HCT116 (cell line): Measurements from ENCODE around the gene RNF39. TPM values are rescaled to one million over a fixed set of nuclear protein-coding genes. Genes with fewer than 3 reads are reported as not detected.

Experiments used
- ATAC-seq: fragments of 200-7000 bp; cut with Tn5 transposase; 2 replicates; pipeline ENCODE4 v1.9.1; 2020; ENCODE audit warnings: mild to moderate bottlenecking, moderate library complexity
- BruUV-seq: library from RNA; stranded (reverse); fragments of 400-500 nt; replicated peaks from 2 replicates; lab custom pipeline; 2021; lab: Mats Ljungman, UMichigan
- CTCF ChIA-PET: fragments of 300-600 bp; sonication (Branson Sonifier 250); formaldehyde crosslinking; loops from one replicate; lab custom pipeline; 2021; ENCODE audit warnings: antibody characterized with exemption; lab: Charles Lee
- POLR2A ChIA-PET: fragments of 300-600, 350-600 bp; sonication (Branson Sonifier 250); formaldehyde crosslinking; loops from one replicate; lab custom pipeline; 2021; ENCODE audit warnings: antibody characterized with exemption; lab: Charles Lee
- RAD21 ChIA-PET, 2 experiments: fragments of 300-600 bp; sonication (Branson Sonifier 250); formaldehyde crosslinking; loops; one replicate each; lab custom pipeline; 2023; ENCODE audit warnings: low total read pairs in 2 of 2; ENCODE audit not compliant: uncharacterized antibody in 2 of 2, unreplicated experiment in 2 of 2, low non-redundant PET in 1 of 2; lab: Charles Lee
- DNase-seq: peaks from one replicate; pipeline ENCODE4 v3.0.0-alpha.2; 2010; ENCODE audit warnings: low read depth, low spot score
- H2AFZ ChIP-seq: fragments of 200-600 bp; shearing (Covaris generic), sonication (generic); 2 replicates; pipeline ENCODE4 v1.6.1; 2017; ENCODE audit warnings: low read depth, mixed run types, mixed read lengths, antibody characterized with exemption, low read length; ENCODE audit not compliant: poor library complexity, severe bottlenecking
- H3K27ac ChIP-seq: 2 replicates; pipeline ENCODE4 v1.5.1; 2012; ENCODE audit warnings: low read depth, low read length
- H3K27me3 ChIP-seq: fragments of 200-600 bp; sonication (generic); 2 replicates; pipeline ENCODE4 v1.6.1; 2016; ENCODE audit warnings: mixed run types, low read length, mixed read lengths; ENCODE audit not compliant: insufficient read depth
- H3K36me3 ChIP-seq, 2 experiments: fragments of 200-500 bp in 1 of 2; fragments of 200-600 bp in 1 of 2; sonication (Bioruptor generic) in 1 of 2; sonication (generic) in 1 of 2; 2 replicates each; pipeline versions ENCODE4 v1.5.1 to v1.6.1; 2014 to 2016; ENCODE audit warnings: low read length in 2 of 2, inconsistent platforms in 1 of 2, mixed read lengths in 1 of 2, mixed run types in 1 of 2; ENCODE audit not compliant: insufficient read depth in 2 of 2, control insufficient read depth in 1 of 2
- H3K4me1 ChIP-seq, 2 experiments: fragments of 200-600 bp in 1 of 2; sonication (generic) in 1 of 2; 2 replicates each; pipeline versions ENCODE4 v1.5.1 to v1.6.1; 2012 to 2017; ENCODE audit warnings: low read length in 2 of 2, inconsistent platforms in 1 of 2, mild to moderate bottlenecking in 1 of 2, mixed read lengths in 1 of 2, mixed run types in 1 of 2, moderate library complexity in 1 of 2; ENCODE audit not compliant: insufficient read depth in 2 of 2, control insufficient read depth in 1 of 2
- H3K4me2 ChIP-seq: fragments of 200-600 bp; sonication (generic); 2 replicates; pipeline ENCODE4 v1.6.1; 2017; ENCODE audit warnings: mixed run types, low read length, mixed read lengths
- H3K4me3 ChIP-seq, 2 experiments: fragments of 200-600 bp in 1 of 2; sonication (generic) in 1 of 2; replicated peaks in 1 of 2; 2 replicates each; pipeline ENCODE4 v1.5.1; 2011 to 2016; ENCODE audit warnings: low read length in 2 of 2, control low read depth in 1 of 2, low read depth in 1 of 2, mild to moderate bottlenecking in 1 of 2, mixed read lengths in 1 of 2, mixed run types in 1 of 2
- H3K79me2 ChIP-seq: fragments of 200-600 bp; sonication (generic); 2 replicates; pipeline ENCODE4 v1.6.1; 2017; ENCODE audit warnings: mild to moderate bottlenecking, mixed run types, low read length, moderate library complexity, mixed read lengths; ENCODE audit not compliant: insufficient read depth
- H3K9ac ChIP-seq: fragments of 200-600 bp; sonication (generic); 2 replicates; pipeline ENCODE4 v1.6.1; 2016; ENCODE audit warnings: low read length, mixed read lengths
- H3K9me2 ChIP-seq: fragments of 200-600 bp; sonication (generic), shearing (Covaris generic); 2 replicates; pipeline ENCODE4 v1.6.1; 2017; ENCODE audit warnings: mixed run types, mild to moderate bottlenecking, moderate library complexity; ENCODE audit not compliant: insufficient read depth
- H3K9me3 ChIP-seq, 2 experiments: fragments of 200-500 bp in 1 of 2; fragments of 200-600 bp in 1 of 2; sonication (Bioruptor generic) in 1 of 2; sonication (generic) in 1 of 2; 2 replicates each; pipeline ENCODE4 v1.6.1; 2014 to 2017; ENCODE audit warnings: low read length in 2 of 2, mixed read lengths in 2 of 2, inconsistent platforms in 1 of 2, low read depth in 1 of 2, mild to moderate bottlenecking in 1 of 2, mixed run types in 1 of 2, moderate library complexity in 1 of 2; ENCODE audit not compliant: control insufficient read depth in 1 of 2, insufficient read depth in 1 of 2
- H4K20me1 ChIP-seq: fragments of 200-600 bp; sonication (generic), shearing (Covaris generic); 2 replicates; pipeline ENCODE4 v1.6.1; 2017; ENCODE audit warnings: mixed run types, mild to moderate bottlenecking, moderate library complexity; ENCODE audit not compliant: insufficient read depth
- CEBPB ChIP-seq: IDR thresholded peaks from 2 replicates; pipeline ENCODE4 v1.6.1; 2012; ENCODE audit warnings: low read depth
- ELF1 ChIP-seq: IDR thresholded peaks from 2 replicates; pipeline ENCODE4 v1.6.1; 2012; ENCODE audit warnings: low read depth, borderline replicate concordance
- EZH2phosphoT487 ChIP-seq: fragments of 200-600 bp; IDR thresholded peaks from 2 replicates; pipeline ENCODE4 v1.6.1; 2018; ENCODE audit warnings: antibody characterized with exemption, borderline replicate concordance
- MAX ChIP-seq: IDR thresholded peaks from 2 replicates; pipeline ENCODE4 v1.6.1; 2012
- POLR2A ChIP-seq: IDR thresholded peaks from 2 replicates; pipeline ENCODE4 v1.7.0; 2011; ENCODE audit warnings: borderline replicate concordance; ENCODE audit not compliant: insufficient read depth, insufficient read length; ENCODE audit errors: extremely low read depth
- RAD21 ChIP-seq: IDR thresholded peaks from 2 replicates; pipeline ENCODE4 v1.6.1; 2012; ENCODE audit warnings: low read depth, mild to moderate bottlenecking
- SP1 ChIP-seq: IDR thresholded peaks from 2 replicates; pipeline ENCODE4 v1.6.1; 2012; ENCODE audit warnings: low read depth
- TCF7L2 ChIP-seq: IDR thresholded peaks from 2 replicates; pipeline ENCODE4 v1.7.0; 2011; ENCODE audit warnings: borderline replicate concordance, inconsistent platforms; ENCODE audit not compliant: insufficient read depth, insufficient read length; ENCODE audit errors: extremely low read depth
- YY1 ChIP-seq: IDR thresholded peaks from 2 replicates; pipeline ENCODE4 v1.6.1; 2011; ENCODE audit warnings: low read length, low read depth, moderate library complexity, mild to moderate bottlenecking; ENCODE audit not compliant: insufficient replicate concordance; ENCODE audit errors: extremely low read depth
- ZBTB33 ChIP-seq: IDR thresholded peaks from 2 replicates; pipeline ENCODE4 v1.6.1; 2011; ENCODE audit warnings: mild to moderate bottlenecking, low read length, moderate library complexity; ENCODE audit not compliant: insufficient replicate concordance; ENCODE audit errors: extremely low read depth
- ZFX ChIP-seq: fragments of 450-650 bp; IDR thresholded peaks from 2 replicates; pipeline ENCODE4 v1.6.1; 2017
- ZNF274 ChIP-seq: fragments of 200-500 bp; sonication (Bioruptor generic); IDR thresholded peaks from 2 replicates; pipeline ENCODE4 v1.6.1; 2014; ENCODE audit warnings: mild to moderate bottlenecking, low read depth, low read length, inconsistent platforms
- intact Hi-C: fragments of 100-400 bp; cut with micrococcal nuclease; formaldehyde crosslinking; loops from 2 replicates; pipeline ENCODE4 v1.10.0; 2022
- total RNA-seq: library from RNA; stranded (reverse); gene quantifications from one replicate; pipeline ENCODE4 v1.2.1, GENCODE V29; 2021; ENCODE audit not compliant: unreplicated experiment
- TF ChIP-seq, protein P1 (sequence below): IDR thresholded peaks from 2 replicates; pipeline ENCODE4 v1.6.1; 2012

Gene RNF39
- total RNA-seq, 1 experiment from 2014 or later, result 0.22 TPM

DNA sequence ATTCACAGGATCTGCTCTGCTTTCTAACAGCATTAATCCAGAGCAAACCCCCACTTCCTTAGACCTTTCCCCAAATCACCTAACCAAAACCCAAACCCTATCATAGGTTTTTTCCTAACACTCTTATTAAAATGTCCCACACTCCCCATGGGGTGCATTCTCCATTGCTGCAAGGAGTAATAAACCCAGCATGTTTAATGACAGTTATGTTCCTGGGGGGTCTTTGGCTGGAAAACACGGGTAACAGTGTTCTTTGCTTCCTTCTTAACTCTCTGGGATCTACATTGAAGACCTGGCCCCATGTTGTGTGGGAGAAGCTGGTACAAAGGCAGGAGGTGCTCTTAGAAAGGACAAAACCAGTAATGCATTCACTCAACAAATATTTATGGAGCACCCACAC, 21.3 kb upstream of the RNF39 start:
- no peak overlapping the region for H3K27ac ChIP-seq
- intact Hi-C loops, result no loop called here
- DNase-seq (no peak), ATAC-seq (no peak)
- ChIA-PET CTCF (no interaction called here), POLR2A (no interaction called here), RAD21 (no interaction called here)
- H3K36me3 ChIP-seq, result no peaks in the 10 kb centered on the region
- H3K4me1 ChIP-seq, result peaks cover 28 to 68% of the 10 kb centered on the region in 2 experiments
- H3K9me2 ChIP-seq, result no peaks in the 10 kb centered on the region
- no peaks in the 10 kb centered on the region for H3K9me3 ChIP-seq
- no peak overlapping the region for H3K4me3 ChIP-seq
- no peaks in the 10 kb centered on the region for H3K79me2 ChIP-seq
- H3K9ac ChIP-seq, result no peak overlapping the region
- no peak for TF ChIP-seq ZFX
- no peak for TF ChIP-seq TCF7L2
- TF ChIP-seq YY1, result no peak
- no peak for TF ChIP-seq POLR2A
- TF ChIP-seq MAX, result no peak
- TF ChIP-seq ZBTB33, result no peak
- no peak for TF ChIP-seq SP1
- TF ChIP-seq, protein P1, sequence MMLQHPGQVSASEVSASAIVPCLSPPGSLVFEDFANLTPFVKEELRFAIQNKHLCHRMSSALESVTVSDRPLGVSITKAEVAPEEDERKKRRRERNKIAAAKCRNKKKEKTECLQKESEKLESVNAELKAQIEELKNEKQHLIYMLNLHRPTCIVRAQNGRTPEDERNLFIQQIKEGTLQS, result no peak
- TF ChIP-seq EZH2phosphoT487, result no peak
- TF ChIP-seq CEBPB, result no peak
- no peak for TF ChIP-seq RAD21
- TF ChIP-seq ELF1, result no peak
- TF ChIP-seq ZNF274, result no peak
- no peaks in the 10 kb centered on the region for H3K27me3 ChIP-seq
- no peak overlapping the region for H3K4me2 ChIP-seq
- BruUV-seq, result no TSS peak
- H4K20me1 ChIP-seq, result no peaks in the 10 kb centered on the region
- no peak overlapping the region for H2AFZ ChIP-seq
